Activated CD4-positive, alpha-beta T cell treated with anti-CD3 and anti-CD28 coated beads, Interleukin-2, Interleukin-4, amounts not matched to agents 100 ng/mL and 50 ng/mL, durations not matched to agents 16 hours and 8 hours (primary cell): ENCODE data around the gene EIF4E1B.
A peak's percentile ranks its signal among the peaks of the same experiment; 100 is the strongest.

Source experiments
- DNase-seq: peaks from one replicate; pipeline ENCODE4 v3.0.0-alpha.2; 2020; ENCODE audit warnings: low spot score

The EIF4E1B gene

DNA sequence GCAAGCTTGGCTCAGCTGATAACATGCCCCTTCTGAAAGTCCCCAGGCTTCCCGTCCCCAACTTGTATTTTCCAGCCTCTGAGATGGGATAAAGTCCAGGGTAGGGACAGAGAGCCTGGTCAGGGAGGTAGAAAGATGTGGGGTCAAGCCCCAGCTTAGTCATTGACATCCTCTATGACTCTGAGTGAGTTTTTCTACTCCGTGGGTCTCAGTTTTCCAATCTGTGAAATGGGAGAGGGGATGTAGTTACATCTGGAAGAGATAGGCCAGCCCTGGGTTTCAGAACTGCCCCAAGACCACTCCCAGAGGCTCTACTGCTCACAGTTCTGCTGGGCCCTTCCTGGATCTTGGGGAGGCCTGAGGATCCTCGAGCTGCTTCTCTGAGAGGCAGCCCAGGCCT is 23.6 kb upstream of the EIF4E1B start:
- no peak for DNase-seq

DNA sequence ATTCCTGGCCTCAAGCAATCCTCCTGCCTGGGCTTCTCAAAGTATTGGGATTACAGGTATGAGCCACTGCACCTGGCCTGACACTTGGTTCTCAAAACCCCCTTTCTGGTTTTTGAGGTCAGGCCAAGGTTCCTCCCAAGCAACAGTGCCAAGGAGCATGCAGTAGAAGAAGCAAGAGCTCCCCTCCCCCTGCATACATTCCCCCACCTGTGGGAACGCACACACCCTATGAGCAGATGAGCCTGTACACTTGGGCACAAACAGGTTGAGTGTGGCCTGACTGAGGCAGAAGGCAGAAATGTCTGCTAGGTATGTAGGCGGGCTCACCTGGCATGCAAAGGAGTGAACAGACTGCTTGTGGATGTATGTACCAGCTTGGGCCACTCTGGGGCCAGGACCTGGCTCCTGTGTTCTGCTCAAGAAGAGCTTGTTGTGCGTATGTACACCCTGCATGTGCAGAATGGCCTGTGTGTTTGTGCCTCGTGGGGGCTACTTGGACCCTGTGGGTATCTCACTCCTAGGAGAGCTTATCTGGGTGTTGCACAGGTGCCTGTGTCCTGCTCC is 22.3 kb upstream of the EIF4E1B start:
- no peak for DNase-seq

DNA sequence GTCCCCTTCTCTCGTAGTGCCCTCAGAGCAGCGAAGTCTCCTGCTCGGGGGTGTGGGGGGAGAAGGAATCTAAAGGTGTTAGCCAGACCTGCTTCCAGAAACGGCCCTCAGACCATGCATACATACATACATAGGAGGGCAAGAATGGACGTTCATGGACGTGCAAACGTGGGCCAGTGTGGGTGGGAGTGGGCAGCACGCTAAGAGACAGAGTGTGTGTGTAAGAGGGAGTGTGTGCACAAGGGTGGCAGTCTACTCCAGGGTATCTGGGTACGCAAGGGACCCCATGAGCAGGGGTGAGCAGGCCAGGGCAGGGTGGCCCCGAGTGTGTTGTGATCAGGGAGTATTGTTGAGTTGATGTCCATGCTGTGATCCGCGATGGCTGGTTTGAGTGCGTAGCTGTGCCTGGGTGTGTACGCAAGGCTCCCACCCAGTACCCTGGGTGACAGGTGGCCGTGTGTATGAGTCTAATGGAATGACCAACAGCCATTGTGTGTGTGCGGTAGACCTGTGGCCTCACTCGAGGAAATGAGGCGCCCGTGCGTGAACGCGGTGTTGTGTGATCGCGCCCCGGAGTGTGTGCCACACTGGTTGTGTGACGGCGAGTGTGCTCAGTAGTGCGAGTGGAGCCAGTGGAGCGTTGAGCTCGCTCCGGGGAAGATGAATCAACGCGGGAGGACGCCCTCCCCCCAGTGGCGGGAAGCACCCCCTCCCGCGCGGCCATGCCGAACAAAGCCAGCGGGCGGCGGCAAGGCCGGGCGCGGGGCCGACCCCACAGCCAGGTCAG is 21.3 kb upstream of the EIF4E1B start:
- DNase-seq = no peak

DNA sequence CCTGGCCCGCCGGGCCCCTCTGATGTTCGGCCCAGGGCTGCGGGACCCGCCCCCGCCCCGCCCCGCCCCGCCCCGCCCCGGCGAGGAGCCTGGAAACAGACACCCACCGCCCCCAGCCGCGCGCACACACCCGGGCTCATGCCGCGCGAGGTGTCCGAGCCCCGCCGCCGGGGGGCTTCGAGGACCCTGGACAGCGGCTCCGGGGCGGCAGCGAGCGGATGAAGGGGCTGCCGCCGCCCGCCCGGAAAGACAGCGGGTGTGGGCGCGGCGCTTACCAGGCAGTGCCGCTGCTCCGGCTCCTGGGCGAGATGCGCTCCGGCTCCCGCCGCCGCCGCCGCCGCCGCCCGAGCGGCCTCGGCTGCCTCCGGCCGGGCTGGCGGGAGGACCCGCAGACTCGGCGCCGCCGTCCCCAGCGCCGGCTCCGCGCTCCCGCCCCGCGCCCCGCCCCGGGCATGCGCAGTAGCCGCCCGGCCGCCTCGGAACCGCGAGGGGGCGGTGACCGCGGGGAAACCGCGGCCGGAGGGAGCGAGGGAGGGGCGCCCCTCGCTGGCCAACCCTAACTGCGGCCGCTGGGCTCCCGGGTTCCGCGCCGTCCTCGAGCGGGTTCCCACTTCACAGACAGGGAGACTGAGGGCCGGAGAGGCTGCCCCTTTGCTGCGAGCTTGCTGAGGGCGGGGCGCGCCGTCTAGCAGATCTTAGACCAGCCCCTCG is 20.6 kb upstream of the EIF4E1B start, which contains the start of gene GPRIN1:
Gene GPRIN1 (minus strand): TSS at position 433 of the 711 bp plus-strand sequence. CDS start 10,322 bp downstream, outside the sequence.
- DNase-seq = peak; percentile 56

DNA sequence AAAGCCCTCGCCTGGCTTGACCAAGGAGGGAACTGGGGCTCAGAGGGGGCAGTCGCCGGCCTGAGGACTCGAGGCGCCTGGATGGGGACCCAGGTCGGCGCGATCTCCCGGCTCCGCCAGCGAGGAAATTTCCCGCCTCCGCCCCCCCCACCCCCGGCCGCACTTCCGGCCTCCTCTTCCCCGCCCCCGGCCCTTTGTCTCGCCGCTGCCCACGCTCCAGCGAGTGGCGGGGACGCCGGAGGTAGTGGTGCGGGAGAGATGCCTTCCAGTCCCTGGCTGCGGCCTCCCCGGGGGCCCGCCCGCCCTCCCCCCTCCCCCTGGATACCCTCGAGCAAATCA is 20.1 kb upstream of the EIF4E1B start:
- DNase-seq = no peak

DNA sequence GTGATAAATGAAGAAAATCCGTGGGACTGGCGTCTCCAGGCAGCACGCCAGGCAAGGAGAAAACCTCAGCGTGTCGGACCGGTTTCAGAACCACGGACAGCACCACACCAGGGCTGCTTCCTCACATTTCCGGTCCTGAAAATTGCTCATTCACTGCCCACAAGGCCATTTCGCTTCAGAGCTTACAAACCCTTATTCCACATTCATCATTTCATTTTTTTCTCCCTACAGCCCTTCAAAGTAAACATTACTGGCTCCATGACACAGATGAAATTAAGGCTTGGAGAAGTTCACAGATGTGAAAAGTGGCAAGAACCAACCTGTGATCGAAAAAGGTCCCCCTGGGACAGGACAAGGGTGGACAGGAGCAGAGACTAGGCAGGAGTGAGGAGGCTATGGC is 19.0 kb upstream of the EIF4E1B start:
- peak; percentile 49 for DNase-seq

DNA sequence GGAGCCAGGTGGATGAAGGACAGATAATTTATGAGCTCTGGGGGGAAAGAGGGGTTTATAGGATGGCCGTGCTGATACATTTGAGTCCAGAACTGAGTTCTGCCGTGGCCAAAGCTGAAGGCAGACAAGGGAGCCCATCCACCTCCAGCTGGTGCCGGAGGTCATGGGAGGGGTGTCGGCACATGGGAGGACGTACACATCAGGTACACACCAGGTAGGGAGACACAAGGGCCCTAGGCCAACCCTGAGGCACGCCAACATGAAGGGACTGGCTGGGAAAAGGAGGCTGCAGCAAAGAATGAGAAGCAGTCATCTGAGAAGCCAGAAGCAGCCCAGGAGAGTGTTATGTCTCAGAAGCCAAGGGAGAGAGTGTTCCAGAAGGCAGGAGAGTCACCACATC is 18.5 kb upstream of the EIF4E1B start:
- DNase-seq = no peak

DNA sequence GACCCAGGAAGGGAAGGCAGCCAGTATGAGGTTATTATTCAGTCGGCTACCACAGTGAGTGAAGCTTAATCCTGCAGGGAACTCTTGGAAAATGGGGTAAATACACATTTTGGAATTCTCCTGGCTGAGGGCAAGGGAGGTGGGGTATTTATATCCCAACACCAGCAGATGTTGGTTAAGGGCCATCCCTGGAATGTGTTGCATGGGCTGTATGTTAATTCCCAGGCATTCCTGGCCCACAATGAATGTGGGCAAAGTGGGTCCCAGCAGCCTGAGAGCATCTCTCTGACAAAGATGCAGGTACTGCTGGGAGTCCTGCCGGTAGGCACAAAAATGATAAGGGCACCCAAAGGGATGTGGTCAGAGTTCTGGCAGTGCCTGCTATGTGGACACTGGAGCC is 17.6 kb upstream of the EIF4E1B start:
- no peak for DNase-seq

DNA sequence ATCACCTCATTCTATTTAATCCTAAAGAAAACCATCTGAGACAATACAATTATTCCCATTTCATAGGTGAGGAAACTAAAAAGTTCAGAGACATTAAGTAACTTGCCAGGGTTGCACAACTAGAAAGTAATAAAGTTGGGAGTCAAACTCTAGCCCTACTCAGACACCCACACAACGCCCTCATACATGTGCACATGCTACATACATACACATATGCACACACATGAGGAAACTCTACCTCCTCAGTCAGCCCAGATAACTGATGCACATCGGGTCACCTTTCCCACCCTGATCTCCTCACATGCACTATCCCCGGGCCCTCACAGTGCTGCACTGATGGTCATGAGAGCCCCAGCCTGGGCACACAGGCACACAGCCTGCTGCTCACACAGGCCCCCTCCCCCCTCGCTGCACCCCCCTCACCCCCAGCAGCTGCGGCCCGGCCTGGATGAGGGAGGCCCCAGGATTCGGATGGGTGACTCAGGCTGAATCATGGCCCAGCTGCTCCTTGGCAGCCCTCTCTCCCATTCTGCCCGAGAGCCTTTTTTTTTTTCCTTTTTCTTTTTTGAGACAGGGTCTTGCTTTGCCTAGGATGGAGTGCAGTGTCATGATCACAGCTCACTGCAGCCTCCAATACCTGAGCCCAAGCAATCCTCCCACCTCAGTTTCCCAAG is 15.5 kb upstream of the EIF4E1B start:
- no peak for DNase-seq

DNA sequence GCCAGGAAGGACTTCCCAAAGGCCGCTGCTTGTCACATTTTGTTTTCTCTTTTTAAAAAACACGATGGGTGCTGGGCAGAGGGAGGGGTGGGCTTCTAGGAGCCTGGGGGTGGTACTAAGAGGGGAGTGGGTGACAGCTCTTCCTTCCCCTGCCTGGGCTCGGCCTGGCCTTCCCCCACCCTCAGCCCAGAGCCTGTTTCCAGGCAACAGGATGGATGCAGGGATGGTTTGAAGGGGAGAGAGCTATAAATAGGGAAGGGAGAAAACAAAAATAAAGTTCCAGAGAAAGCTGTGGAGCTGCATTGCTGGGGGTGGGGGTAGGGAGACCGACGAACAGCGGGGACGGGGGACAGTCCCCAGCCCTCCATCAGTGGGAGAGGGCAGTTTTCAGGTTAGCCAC is 14.0 kb upstream of the EIF4E1B start:
- no peak for DNase-seq

DNA sequence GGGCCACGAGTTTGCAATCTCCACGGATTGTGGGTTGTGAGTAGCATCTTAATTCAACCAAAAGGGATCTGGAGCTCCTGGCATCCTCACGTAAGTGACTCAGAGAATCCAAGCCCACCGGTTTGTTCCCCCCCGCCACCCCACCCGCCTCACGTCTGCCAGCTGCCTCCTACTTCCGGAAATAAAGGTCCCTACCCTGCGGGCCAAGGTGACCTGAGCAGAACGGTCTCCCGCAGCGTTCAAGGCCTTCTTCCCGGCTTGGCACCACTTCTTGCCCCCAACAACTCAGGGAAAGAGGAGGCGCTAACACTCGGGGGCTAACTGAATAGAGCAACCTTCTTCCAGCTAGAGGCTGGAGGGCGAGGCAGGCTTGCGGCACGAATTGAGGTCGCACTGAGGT is 11.7 kb upstream of the EIF4E1B start:
- DNase-seq = no peak

DNA sequence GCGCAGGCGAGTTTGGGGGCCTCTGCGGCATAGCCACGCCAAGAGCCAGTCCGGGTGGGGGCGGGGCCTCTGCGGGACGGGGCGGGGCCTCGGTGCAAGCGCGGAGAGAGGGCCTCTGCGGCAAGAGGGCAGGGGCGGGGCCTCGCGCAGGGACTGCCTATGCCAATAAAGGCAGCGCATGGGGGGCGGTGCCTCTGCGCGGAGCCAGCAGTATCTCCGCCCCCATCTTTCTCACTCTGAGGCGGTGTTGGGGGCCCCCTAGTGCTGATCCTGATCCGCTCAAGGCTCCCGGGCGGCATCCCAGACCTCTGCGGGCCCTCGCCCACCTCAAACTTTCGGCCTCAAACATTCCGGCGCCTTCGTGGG is 11.3 kb upstream of the EIF4E1B start:
- peak; percentile 68 for DNase-seq

DNA sequence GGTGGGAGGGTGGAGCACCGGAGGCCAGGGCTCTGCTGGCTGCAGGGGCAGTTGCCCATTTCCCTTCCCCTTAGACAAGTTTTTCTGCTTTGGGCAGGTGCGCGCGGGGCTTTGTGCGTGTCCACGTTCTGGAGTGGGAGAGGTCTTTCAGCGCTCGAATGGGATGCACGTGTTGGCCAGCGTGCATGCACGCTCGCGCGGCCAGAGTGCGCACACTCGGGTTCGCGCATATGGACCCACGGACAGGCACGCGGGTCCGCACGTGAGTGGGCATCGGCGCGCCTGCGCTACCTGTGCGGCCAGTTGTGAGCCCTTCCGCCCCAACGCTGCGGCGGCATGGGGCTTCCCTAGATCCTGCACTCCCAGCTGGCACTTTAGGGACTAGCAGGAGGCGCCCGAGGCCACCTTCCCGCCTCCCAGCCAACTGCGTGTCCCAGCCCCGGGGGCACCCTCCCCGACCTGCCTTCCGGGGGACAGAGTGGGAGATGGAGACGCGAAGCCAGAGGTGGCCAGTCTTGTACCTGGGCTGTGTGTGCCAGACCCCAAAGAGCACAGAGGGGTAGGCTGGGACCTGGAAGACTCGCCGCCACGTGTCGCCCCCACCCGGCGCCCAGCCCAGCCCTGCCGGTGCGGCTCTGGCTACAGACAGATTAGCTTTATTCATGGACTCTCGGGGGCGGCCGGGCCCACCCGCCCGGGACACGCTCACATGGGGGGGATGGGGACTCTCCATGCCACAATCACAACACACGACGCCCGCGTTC is 10.7 kb upstream of the EIF4E1B start:
- no peak for DNase-seq

DNA sequence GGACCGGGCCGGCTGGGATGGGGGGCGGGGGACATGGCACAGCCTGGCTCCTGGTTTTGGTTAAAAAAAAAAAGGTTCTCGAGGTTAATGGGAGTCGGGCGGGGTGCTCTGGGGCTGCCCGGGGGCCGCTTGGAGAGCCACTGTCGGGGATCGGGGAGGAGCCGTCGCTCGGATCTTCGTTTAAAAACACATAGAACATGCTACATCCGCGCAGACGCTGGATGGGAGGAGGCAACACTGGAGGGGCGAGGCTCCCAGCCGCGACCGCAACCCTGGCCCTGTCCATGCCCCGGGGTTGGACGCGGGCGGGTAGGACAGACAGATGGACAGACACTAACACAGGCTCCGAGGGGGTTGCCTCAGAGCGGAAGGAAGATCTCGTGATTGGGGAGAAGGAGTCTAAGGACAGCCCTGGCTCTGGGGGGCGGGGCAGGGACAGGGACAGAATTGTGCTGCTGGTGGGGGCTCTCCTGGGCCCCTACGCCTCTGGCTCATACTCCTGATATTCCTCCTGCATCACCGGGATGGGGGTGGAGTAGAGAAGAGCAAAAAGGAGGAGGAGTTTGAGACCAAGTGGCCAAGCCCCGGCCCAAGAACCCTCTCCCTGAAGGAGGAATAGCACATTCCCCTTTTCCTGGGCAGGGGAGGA is 10.0 kb upstream of the EIF4E1B start:
- no peak for DNase-seq

DNA sequence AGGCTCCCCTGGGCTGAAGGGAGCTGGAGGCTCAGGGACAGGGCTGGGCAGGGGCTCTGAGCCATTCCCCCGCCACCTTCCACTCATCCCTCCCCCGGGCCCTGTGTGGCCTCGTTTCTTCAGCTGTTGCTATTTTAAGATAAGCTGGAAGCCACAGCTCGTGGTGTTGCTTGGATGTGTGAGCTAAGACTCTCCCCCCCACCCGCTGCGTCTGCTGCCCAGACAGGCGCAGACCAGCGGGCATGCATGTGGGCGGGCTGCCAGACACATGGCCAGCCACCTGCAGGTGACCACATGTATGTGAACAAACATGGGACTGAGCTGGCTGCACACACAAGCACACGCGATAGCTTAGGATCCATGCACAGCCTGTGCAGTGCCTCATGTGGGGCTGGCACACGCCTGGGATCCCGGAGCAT is 8.8 kb upstream of the EIF4E1B start:
- no peak for DNase-seq

DNA sequence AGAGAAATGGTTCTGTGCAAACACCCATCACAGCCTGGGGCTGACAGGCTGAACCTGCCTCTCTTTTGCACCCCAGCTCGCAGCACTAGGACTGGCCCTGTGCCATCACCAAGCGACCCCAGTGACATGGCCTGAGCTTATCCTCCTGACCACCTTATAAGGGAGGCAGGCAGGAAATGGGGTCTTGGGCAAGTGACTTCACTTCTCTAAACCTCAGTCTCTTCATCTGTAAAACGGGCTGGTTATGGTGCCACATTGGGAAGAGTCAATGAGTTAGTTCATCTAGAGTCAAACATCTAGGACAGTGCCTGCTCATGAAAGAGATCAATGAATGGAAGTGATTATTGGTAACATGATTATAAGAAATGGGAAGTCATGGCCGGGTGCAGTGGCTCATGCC is 6.3 kb upstream of the EIF4E1B start:
- no peak for DNase-seq

DNA sequence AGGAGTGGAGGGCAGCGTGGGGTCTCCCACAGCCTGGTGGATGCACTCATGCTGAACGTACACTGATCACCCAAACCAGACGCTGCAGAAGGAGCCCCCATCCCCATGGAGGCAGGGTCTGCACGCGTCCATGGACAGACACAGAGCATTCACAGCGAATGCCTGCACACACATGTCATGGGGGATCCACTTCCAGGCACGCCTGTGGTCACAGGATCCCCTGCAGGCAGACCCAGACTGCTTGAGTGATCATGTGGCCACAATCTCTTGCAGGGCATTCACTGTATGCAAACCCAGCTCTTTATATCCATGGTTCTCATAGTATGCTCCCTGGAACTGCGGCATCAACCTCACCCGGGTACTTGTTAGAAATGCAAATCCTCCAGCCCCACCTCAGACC is 5.5 kb upstream of the EIF4E1B start:
- no peak for DNase-seq

DNA sequence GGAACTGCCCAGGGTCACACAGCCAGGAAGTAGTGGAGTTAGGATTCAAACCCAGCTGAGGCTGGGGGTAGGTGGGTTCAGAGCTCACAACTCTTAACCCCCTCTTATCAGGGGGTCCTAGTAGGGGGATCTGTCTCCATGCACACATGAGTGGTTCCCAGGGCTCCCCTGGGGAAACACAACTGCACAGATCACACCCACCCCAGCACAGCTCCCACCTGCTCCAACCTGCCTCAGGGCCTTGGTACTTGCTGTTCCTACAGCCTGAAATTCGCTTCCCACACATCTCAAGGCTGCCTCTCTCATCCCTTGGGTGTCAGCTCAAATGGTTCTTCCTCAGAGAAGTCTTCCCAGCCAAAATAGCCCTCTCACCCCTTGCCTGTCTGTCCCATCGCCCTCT is 5.0 kb upstream of the EIF4E1B start:
- DNase-seq = no peak

DNA sequence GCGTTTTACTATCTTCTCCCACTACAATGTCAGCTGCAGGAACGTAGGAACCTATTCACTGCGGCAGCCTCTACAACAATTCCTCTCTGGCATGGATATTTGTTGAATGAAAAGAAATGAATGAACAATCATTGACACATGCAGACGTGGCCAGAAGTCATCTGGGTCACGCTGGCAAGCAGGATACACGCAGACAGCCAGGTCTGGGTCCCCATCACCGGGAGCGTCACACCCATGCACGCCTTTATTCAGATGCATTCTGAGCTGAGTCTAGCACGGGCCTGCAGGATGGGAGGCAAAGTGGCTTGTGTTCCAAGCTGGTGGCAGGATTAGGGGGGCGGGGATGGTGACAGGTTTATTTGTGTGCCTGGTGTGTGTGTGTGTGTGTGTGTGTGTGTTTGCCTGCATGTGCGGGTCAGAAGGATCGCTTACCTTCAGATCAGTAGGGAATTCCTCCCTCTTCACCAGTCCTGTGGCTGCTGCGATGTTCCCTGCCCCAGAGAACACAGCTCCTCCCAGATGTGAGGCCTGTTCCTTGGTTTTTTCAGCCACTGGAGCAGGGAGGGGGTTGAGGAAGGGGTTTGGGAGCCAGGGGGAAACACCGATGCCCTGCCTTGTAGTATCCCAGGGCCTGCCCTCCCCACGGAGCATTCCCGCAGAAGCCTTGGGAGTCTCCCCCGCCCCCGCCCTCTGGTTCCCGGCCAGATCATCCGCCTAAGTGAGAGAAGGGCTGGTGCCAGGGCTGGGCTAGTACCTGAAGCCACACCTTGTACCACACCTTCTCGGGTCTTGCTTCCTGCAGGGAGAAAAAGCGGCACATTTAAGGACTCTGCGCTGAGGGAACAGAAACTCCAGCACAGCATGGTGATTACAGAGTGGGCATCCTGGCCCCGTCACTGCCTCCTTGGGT is 4.3 kb upstream of the EIF4E1B start:
- no peak for DNase-seq

DNA sequence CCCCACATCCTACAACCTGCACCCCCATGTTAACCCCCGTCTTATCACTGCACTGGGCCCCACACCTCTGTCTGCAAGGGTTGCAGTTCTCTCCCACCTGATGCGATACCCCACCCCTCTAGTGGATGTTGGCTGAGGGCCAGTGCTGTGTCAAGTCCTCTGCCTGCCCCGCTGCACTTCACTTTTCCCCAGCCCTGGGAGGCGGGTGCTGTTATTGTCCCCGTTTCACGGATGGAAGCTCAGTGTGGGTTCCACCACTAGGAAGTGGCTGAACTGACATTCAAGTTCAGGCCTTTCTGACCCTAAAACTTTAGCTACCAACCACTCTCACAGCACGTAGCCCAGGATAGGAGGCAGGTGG is 3.6 kb upstream of the EIF4E1B start:
- no peak for DNase-seq

DNA sequence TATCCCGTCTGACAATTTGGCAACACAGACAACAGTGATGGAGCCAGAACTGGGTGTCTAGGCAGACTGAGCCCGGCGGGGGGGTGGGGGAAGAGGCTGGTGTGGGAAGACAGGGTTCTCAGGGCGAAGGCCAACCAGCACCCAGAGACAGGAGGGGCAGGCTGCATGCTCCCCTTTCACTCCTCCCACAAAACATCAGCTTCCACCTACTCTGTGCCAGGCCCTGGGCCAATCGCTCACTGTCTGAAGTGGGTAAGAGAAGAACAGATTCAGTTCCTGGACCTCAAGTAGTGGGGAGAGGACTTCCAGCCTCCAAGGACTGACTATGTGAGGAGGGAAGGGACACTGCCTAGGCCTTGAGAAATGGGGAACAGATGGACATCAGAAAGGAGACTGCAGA is 2.9 kb upstream of the EIF4E1B start:
- DNase-seq = no peak
